NB4 (cell line): ENCODE measurements around the gene CACNA2D2.

Experiments used
- POLR2A ChIP-seq: IDR thresholded peaks from 2 replicates; pipeline ENCODE4 v1.6.1; 2011; ENCODE audit warnings: mild to moderate bottlenecking; ENCODE audit not compliant: insufficient read length; ENCODE audit errors: extremely low read depth
- TF ChIP-seq, protein P1 (sequence below): IDR thresholded peaks from one replicate; pipeline ENCODE4 v1.5.1; 2012; ENCODE audit warnings: low read depth, low read length

DNA sequence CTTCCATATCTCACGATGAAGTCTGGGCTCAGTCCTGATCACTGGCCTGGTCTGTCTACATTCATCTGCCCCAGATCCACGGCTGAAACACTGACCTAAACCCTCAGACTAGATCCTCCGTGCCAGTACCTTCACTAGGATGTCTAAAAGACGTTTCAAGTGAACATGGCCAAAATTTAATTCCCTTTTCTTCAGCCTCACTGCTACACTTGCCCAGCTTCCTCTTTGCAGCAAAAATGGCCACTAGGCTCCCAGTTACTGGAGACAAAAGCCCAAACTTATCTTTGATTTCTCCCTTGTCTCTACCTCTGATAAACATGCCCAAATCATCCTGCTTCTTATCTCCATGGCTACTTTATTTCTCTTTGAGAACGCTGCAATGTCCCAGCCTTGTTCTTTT lies 164.5 kb downstream of the CACNA2D2 start:
- TF ChIP-seq, protein P1, sequence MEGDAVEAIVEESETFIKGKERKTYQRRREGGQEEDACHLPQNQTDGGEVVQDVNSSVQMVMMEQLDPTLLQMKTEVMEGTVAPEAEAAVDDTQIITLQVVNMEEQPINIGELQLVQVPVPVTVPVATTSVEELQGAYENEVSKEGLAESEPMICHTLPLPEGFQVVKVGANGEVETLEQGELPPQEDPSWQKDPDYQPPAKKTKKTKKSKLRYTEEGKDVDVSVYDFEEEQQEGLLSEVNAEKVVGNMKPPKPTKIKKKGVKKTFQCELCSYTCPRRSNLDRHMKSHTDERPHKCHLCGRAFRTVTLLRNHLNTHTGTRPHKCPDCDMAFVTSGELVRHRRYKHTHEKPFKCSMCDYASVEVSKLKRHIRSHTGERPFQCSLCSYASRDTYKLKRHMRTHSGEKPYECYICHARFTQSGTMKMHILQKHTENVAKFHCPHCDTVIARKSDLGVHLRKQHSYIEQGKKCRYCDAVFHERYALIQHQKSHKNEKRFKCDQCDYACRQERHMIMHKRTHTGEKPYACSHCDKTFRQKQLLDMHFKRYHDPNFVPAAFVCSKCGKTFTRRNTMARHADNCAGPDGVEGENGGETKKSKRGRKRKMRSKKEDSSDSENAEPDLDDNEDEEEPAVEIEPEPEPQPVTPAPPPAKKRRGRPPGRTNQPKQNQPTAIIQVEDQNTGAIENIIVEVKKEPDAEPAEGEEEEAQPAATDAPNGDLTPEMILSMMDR = no peak
- TF ChIP-seq POLR2A = no peak
